Activated CD4-positive, alpha-beta T cell treated with anti-CD3 and anti-CD28 coated beads for 36 hours (primary cell): ENCODE results near the gene HDGF. TPM values are rescaled to one million over a fixed set of nuclear protein-coding genes. Genes with fewer than 3 reads are reported as not detected.

Experiments used
- ATAC-seq: fragments of 200-7000 bp; cut with Tn5 transposase; one replicate; pipeline ENCODE4 v1.10.0; 2021; ENCODE audit warnings: mild to moderate bottlenecking, moderate library complexity
- CTCF ChIA-PET: fragments of 350-600 bp; sonication (Branson Sonifier 250); formaldehyde crosslinking; loops from one replicate; lab custom pipeline; 2021; ENCODE audit warnings: antibody characterized with exemption; lab: Charles Lee
- POLR2A ChIA-PET: fragments of 350-600 bp; sonication (Branson Sonifier 250); formaldehyde crosslinking; loops from one replicate; lab custom pipeline; 2021; ENCODE audit warnings: antibody characterized with exemption, inconsistent platforms; lab: Charles Lee
- DNase-seq: peaks from one replicate; pipeline ENCODE4 v3.0.0-alpha.2; 2020
- H3K27ac Mint-ChIP-seq: one replicate; pipeline ENCODE4 v1.8.0; 2021; ENCODE audit warnings: mixed read lengths
- H3K27me3 Mint-ChIP-seq: one replicate; pipeline ENCODE4 v1.8.0; 2021; ENCODE audit warnings: mixed read lengths
- H3K36me3 Mint-ChIP-seq: one replicate; pipeline ENCODE4 v1.8.0; 2021; ENCODE audit warnings: low read depth, mixed read lengths
- H3K4me1 Mint-ChIP-seq: one replicate; pipeline ENCODE4 v1.8.0; 2021; ENCODE audit warnings: mixed read lengths
- H3K4me3 Mint-ChIP-seq: one replicate; pipeline ENCODE4 v1.8.0; 2021; ENCODE audit warnings: mild to moderate bottlenecking, moderate library complexity, mixed read lengths
- H3K9me3 Mint-ChIP-seq: one replicate; pipeline ENCODE4 v1.8.0; 2021; ENCODE audit warnings: low read depth, mixed read lengths
- intact Hi-C, 2 experiments: fragments of 100-400 bp; cut with DNase I in 1 of 2; cut with micrococcal nuclease in 1 of 2; formaldehyde crosslinking; loops; one replicate each; pipeline versions ENCODE4 v1.14.2 to v1.15.1; 2022 to 2024; cut with DNase I, micrococcal nuclease
- total RNA-seq, 2 experiments: library from RNA; stranded (reverse); gene quantifications; one replicate each; pipeline ENCODE4 v1.2.3, GENCODE V29; 2021

HDGF gene
- total RNA-seq, 2 experiments from 2014 or later = 312 to 358 TPM

DNA sequence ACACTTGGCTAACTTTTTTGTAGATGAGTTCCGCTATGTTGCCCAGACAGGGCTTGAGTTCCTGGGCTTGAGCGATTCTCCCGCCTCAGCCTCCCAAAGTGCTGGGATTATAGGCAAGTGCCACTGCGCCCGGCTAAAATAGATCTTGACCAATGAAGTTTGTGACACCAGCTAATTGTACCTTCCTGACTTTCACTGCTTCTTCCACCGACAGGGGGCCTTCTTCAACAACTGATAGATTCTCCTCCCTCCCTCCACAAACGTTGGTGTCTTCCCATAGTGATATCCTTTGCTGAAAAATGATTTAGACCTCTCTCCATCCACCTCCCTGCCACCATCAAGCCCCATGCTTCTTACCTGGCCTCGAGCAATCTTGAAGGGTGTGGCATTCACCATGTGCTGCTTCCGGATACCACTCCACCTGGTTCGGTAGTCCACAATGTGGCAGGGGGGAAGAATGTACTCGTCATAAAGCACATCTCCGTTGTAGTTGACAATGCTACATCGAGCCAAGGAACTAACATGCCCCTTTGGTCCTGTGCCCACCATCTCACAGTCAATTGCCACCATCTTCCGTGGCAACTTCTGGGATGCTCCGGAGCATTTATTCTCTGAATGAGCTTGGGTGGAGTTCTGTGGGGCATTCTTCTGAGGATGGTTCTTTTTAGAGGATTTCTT is 24.8 kb downstream of the HDGF start:
- intact Hi-C loops = loop anchor here (1.0 to 5.0 kb wide), 8 partner anchors 37 to 514 kb away; partner anchors contain the start of genes NTRK1 (in 2 of the 2), MEF2D (in 1 of the 2) and PMF1 (in 1 of the 2)
- ChIA-PET POLR2A (interaction anchor here (0.6 to 4.1 kb wide), 11 partner anchors 11 to 164 kb away, joined by 3 to 36 read pairs (median 7); partner anchors contain the start of genes HDGF, MRPL24, NTRK1 and PRCC), CTCF (interaction anchor here (0.6 to 6.2 kb wide), 57 partner anchors 10 to 352 kb away, joined by 3 to 220 read pairs (median 6); partner anchors contain the start of genes CRABP2, HDGF, INSRR and MRPL24)
- no peaks in the 10 kb centered on the region for H3K9me3 Mint-ChIP-seq
- peaks cover 41% of the 10 kb centered on the region for H3K36me3 Mint-ChIP-seq
- peak overlapping the region; percentile 99 for H3K27ac Mint-ChIP-seq
- DNase-seq (peak; percentile 77), ATAC-seq (no peak)
- no peaks in the 10 kb centered on the region for H3K27me3 Mint-ChIP-seq
- H3K4me3 Mint-ChIP-seq = no peak overlapping the region
- H3K4me1 Mint-ChIP-seq = peaks cover 31% of the 10 kb centered on the region

- Mint-ChIP-seq H3K4me3 (no peak overlapping the region), H3K9me3 (no peaks in the 10 kb centered on the region), H3K36me3 (peaks cover 45% of the 10 kb centered on the region), H3K27ac (no peak overlapping the region), H3K4me1 (peaks cover 31% of the 10 kb centered on the region), H3K27me3 (no peaks in the 10 kb centered on the region)
- ATAC-seq = peak; percentile 28
- ChIA-PET CTCF (interaction anchor here (0.6 to 6.2 kb wide), 64 partner anchors 10 to 338 kb away, joined by 3 to 220 read pairs (median 5); partner anchors contain the start of genes CRABP2, HDGF, INSRR and MRPL24), POLR2A (interaction anchor here (0.6 to 4.1 kb wide), 10 partner anchors 10 to 164 kb away, joined by 3 to 36 read pairs (median 6); partner anchors contain the start of genes MRPL24, NTRK1 and PRCC)
- DNase-seq = peak; percentile 91
- intact Hi-C loops = loop anchor here (1.0 to 5.0 kb wide), 10 partner anchors 19 to 513 kb away; partner anchors contain the start of genes NTRK1 (in 2 of the 2), MEF2D (in 1 of the 2) and PMF1 (in 1 of the 2)
These were observed 25.7 kb downstream of the HDGF start for GRCh38 chr1:156725683-156726280.

- peak overlapping the region; percentile 74 for H3K27ac Mint-ChIP-seq
- DNase-seq = no peak
- intact Hi-C loops = no loop called here
- no peak overlapping the region for H3K4me3 Mint-ChIP-seq
- no peaks in the 10 kb centered on the region for H3K27me3 Mint-ChIP-seq
- peaks cover 20% of the 10 kb centered on the region for H3K4me1 Mint-ChIP-seq
- POLR2A ChIA-PET = no interaction called here
- CTCF ChIA-PET = interaction anchor here (0.6 to 4.1 kb wide), 13 partner anchors 15 to 171 kb away, joined by 3 to 50 read pairs (median 4); partner anchors contain the start of gene CRABP2
- peak; percentile 39 for ATAC-seq
- H3K36me3 Mint-ChIP-seq = peaks cover 43% of the 10 kb centered on the region
- H3K9me3 Mint-ChIP-seq = no peaks in the 10 kb centered on the region
These were observed 29.9 kb downstream of the HDGF start for GRCh38 chr1:156721535-156721934.

GRCh38 chr1:156721131-156721530 is 30.3 kb downstream of the HDGF start:
- DNase-seq = no peak
- no peak for ATAC-seq
- peaks cover 20% of the 10 kb centered on the region for H3K4me1 Mint-ChIP-seq
- no peaks in the 10 kb centered on the region for H3K27me3 Mint-ChIP-seq
- no peaks in the 10 kb centered on the region for H3K9me3 Mint-ChIP-seq
- peak overlapping the region; percentile 74 for H3K27ac Mint-ChIP-seq
- H3K4me3 Mint-ChIP-seq = no peak overlapping the region
- intact Hi-C loops = no loop called here
- ChIA-PET POLR2A (no interaction called here), CTCF (interaction anchor here (0.8 to 4.1 kb wide), 11 partner anchors 15 to 171 kb away, joined by 3 to 50 read pairs (median 4); partner anchors contain the start of gene CRABP2)
- peaks cover 46% of the 10 kb centered on the region for H3K36me3 Mint-ChIP-seq

- no peak overlapping the region for H3K27ac Mint-ChIP-seq
- peaks cover 8% of the 10 kb centered on the region for H3K4me1 Mint-ChIP-seq
- intact Hi-C loops = no loop called here
- no peaks in the 10 kb centered on the region for H3K9me3 Mint-ChIP-seq
- ATAC-seq (no peak), DNase-seq (no peak)
- POLR2A ChIA-PET = no interaction called here
- no peak overlapping the region for H3K4me3 Mint-ChIP-seq
- H3K36me3 Mint-ChIP-seq = peaks cover 29% of the 10 kb centered on the region
- no peaks in the 10 kb centered on the region for H3K27me3 Mint-ChIP-seq
- CTCF ChIA-PET = interaction anchor here (3.5 kb wide), 1 partner anchor 11 kb away, joined by 25 read pairs; the partner anchor contains the start of gene CRABP2
These were observed 34.1 kb downstream of the HDGF start for GRCh38 chr1:156717351-156717750.

DNA sequence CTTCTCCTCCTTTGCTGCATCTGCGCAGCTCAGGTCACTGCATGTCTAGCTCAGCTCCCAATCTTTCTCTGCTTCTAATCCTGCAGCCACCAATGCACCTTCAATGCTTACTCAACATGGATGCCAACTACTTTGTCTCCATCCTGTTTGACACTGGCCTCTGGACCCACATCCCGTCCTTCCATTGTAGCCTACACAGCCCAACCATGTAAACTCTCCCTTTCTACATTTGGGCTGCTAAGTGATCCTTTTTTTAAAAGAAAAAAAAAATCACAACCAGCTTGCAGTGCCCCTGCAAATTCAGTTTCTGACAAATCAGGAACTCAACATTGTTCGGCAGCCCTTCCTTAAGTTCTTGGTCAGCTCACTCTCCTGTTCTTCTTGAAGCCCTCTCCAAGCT is 36.6 kb downstream of the HDGF start:
- intact Hi-C loops = no loop called here
- Mint-ChIP-seq H3K4me1 (peaks cover 2% of the 10 kb centered on the region), H3K27me3 (no peaks in the 10 kb centered on the region), H3K9me3 (no peaks in the 10 kb centered on the region), H3K36me3 (peaks cover 14% of the 10 kb centered on the region), H3K4me3 (no peak overlapping the region), H3K27ac (peak overlapping the region; percentile 7)
- no peak for ATAC-seq
- DNase-seq = no peak
- CTCF ChIA-PET = interaction anchor here (0.6 to 6.0 kb wide), 7 partner anchors 8 to 409 kb away, joined by 3 to 48 read pairs (median 5); partner anchors contain the start of genes CRABP2, ISG20L2 and METTL25B
- POLR2A ChIA-PET = interaction anchor here (1.2 to 1.3 kb wide), 2 partner anchors 8 to 12 kb away, joined by 3 to 8 read pairs; no protein-coding TSS in a partner anchor

DNA sequence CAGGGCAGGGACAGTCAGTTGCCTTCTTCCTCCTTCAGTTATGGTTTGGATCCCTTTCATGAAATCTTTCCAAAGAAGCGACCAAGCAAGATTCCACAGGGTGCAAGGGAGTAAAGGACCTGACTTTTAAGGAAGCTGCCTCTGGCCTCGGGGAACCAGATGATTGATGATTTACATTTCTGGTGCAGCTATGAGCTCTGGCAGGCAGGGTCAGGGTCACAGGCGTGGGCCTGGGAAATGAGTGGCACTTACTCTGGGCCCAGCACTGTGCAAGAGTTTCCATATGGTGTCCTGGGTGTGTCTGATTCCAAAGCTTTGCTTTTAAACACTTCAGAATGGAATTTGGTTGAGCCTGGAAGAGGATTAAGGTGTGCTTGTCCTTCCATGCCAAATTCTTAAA is 38.8 kb downstream of the HDGF start:
- H3K27me3 Mint-ChIP-seq = no peaks in the 10 kb centered on the region
- H3K4me1 Mint-ChIP-seq = peaks cover 2% of the 10 kb centered on the region
- H3K36me3 Mint-ChIP-seq = peaks cover 13% of the 10 kb centered on the region
- ChIA-PET POLR2A (interaction anchor here (0.6 kb wide), 1 partner anchor 99 kb away, joined by 3 read pairs; no protein-coding TSS in a partner anchor), CTCF (interaction anchor here (0.8 to 6.0 kb wide), 3 partner anchors 14 to 88 kb away, joined by 6 to 48 read pairs (median 38); partner anchors contain the start of genes ISG20L2 and METTL25B)
- H3K4me3 Mint-ChIP-seq = no peak overlapping the region
- no peak overlapping the region for H3K27ac Mint-ChIP-seq
- no peaks in the 10 kb centered on the region for H3K9me3 Mint-ChIP-seq
- intact Hi-C loops = no loop called here
- DNase-seq (no peak), ATAC-seq (no peak)

DNA sequence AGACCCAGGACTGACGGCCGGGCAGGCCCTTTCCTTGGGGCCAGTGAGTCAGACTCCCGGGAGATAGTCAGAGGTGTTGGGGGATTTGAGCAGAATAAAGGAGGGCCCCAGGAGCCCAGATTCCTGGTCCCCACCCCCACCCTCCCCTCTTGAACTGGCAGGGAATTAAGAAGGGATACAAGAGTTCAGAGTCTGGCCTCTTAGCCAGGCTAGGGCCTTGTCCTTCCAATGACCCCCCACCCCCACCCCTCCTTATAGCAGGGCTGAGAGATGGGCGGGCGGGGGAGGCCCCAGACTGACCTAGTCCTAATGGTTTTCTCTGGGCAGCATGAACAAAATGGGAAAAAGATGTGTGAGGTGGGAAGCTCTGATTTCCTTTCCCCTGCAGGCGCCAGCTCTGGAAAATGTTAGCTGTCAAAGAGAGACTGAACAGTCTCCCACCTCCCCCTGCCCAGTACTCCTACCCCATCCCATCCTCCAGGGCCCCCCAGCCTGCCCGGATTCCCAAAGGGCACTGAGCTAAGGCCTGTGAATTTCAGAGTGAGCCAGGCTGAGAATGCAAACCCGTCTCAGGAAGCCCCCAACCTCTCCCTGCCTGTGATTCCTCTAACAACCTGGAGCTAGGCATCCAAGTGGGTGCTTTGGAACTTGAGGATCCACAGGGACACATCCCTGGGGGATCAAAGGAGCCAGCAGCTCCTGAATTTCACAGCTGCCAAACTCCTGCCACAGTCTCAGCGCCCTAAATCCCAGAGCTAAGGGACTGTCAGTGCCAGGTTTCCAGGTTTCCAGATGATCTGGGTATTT is 40.3 kb downstream of the HDGF start:
- H3K27ac Mint-ChIP-seq = no peak overlapping the region
- ATAC-seq (no peak), DNase-seq (no peak)
- intact Hi-C loops = no loop called here
- CTCF ChIA-PET = interaction anchor here (0.6 to 6.0 kb wide), 7 partner anchors 16 to 283 kb away, joined by 3 to 48 read pairs (median 3); partner anchors contain the start of genes ISG20L2 and METTL25B
- H3K4me3 Mint-ChIP-seq = no peak overlapping the region
- peaks cover 10% of the 10 kb centered on the region for H3K4me1 Mint-ChIP-seq
- POLR2A ChIA-PET = no interaction called here
- peaks cover 2% of the 10 kb centered on the region for H3K27me3 Mint-ChIP-seq
- no peaks in the 10 kb centered on the region for H3K9me3 Mint-ChIP-seq
- peaks cover 4% of the 10 kb centered on the region for H3K36me3 Mint-ChIP-seq

DNA sequence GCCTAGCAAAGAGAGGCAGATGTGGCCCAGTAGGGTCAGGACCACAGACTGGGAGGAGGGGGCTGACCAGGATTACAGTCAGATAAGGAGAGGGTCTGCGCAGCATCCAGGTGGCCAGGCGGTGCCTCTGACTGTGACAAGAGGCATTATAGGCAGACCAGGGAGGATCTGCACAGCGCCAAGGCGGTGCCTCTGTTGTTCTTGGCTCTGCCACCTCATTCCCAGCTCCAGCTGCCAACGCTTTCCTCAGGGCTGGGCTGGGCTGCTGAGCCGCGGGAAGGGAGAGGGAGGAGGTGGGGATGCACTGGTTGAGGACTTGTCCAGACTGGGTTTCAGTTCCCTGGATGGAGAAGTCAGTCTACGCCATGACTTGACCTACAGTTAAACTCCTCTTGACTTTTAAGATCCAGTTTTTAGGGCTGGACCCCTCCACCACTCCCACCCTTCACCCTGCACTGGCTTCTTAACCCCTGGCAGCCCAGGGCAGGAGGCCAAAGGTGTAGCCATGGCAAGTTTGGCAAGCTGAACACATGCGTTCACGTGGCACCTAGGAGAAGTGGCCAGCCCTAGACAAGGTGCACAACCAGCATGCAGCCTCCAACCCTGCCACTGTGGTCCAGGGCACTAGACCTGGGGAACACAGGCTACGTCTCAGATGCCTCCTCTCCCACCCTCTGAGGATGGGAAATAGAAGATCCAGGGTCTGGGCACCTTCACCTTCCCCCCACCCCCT is 41.6 kb downstream of the HDGF start:
- H3K27me3 Mint-ChIP-seq = peaks cover 2% of the 10 kb centered on the region
- no peak overlapping the region for H3K27ac Mint-ChIP-seq
- no peak for ATAC-seq
- no peak for DNase-seq
- CTCF ChIA-PET = interaction anchor here (1.1 to 11.2 kb wide), 3 partner anchors 17 to 86 kb away, joined by 4 to 110 read pairs (median 38); partner anchors contain the start of genes ISG20L2 and METTL25B
- intact Hi-C loops = loop anchor here in 1 of 2 experiments (5.0 kb wide), 1 partner anchor 83 kb away; no protein-coding TSS in a partner anchor
- no peaks in the 10 kb centered on the region for H3K9me3 Mint-ChIP-seq
- H3K4me3 Mint-ChIP-seq = no peak overlapping the region
- H3K36me3 Mint-ChIP-seq = peaks cover 2% of the 10 kb centered on the region
- H3K4me1 Mint-ChIP-seq = peaks cover 21% of the 10 kb centered on the region
- POLR2A ChIA-PET = no interaction called here

DNA sequence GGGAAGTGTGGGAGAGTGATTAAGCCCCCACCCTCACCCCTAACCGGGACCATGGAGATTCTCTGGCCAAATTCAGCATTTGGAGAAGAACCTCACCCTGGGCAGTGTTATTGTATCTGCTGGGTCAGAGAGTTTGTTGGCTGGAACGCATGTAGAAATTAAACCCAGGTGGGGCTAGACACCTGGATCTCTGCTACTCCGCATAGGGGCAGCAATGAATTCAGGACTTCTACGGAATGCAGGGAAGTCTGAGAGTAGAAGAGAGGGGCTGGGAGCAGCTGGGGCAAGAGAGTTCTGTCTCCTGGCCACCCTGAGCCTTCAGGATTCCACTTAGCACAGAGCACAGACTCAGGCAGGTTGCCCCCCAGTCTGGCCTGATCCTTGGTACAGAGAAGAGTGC is 42.4 kb downstream of the HDGF start:
- Mint-ChIP-seq H3K27ac (no peak overlapping the region), H3K27me3 (peaks cover 8% of the 10 kb centered on the region), H3K36me3 (no peaks in the 10 kb centered on the region), H3K4me1 (peaks cover 24% of the 10 kb centered on the region), H3K9me3 (no peaks in the 10 kb centered on the region), H3K4me3 (no peak overlapping the region)
- intact Hi-C loops = loop anchor here in 1 of 2 experiments (5.0 kb wide), 1 partner anchor 82 kb away; no protein-coding TSS in a partner anchor
- ChIA-PET POLR2A (no interaction called here), CTCF (interaction anchor here (0.6 to 11.2 kb wide), 3 partner anchors 13 to 20 kb away, joined by 3 to 110 read pairs (median 8); partner anchors contain the start of genes ISG20L2 and METTL25B)
- DNase-seq (no peak), ATAC-seq (no peak)
